WTC11 (cell line): ENCODE results near the gene NXN. TPM values are rescaled to one million over a fixed set of nuclear protein-coding genes. Genes with fewer than 3 reads are reported as not detected.

Source experiments
- FOXJ3 ChIP-seq: sonication (generic); formaldehyde crosslinking; IDR thresholded peaks from 2 replicates; pipeline ENCODE4 v1.9.0; 2021; ENCODE audit warnings: missing genetic modification reagents, mild to moderate bottlenecking, borderline replicate concordance
- FOXP1 ChIP-seq: sonication (generic); formaldehyde crosslinking; IDR thresholded peaks from 2 replicates; pipeline ENCODE4 v1.8.0; 2022; ENCODE audit warnings: missing genetic modification reagents, mild to moderate bottlenecking, moderate library complexity, borderline replicate concordance
- NFE2L1 ChIP-seq: sonication (generic); formaldehyde crosslinking; IDR thresholded peaks from 2 replicates; pipeline ENCODE4 v1.8.1; 2023; ENCODE audit warnings: missing genetic modification reagents
- NR3C1 ChIP-seq: sonication (generic); formaldehyde crosslinking; conservative IDR thresholded peaks from 2 replicates; pipeline ENCODE4 v1.8.1; 2023; ENCODE audit warnings: low read depth, mild to moderate bottlenecking, missing genetic modification reagents
- SMAD4 ChIP-seq: sonication (generic); formaldehyde crosslinking; IDR thresholded peaks from 2 replicates; pipeline ENCODE4 v1.8.0; 2022; ENCODE audit warnings: mild to moderate bottlenecking, missing genetic modification reagents
- TCF7 ChIP-seq: sonication (generic); formaldehyde crosslinking; IDR thresholded peaks from 2 replicates; pipeline ENCODE4 v1.8.0; 2022; ENCODE audit warnings: mild to moderate bottlenecking, low read depth, missing genetic modification reagents, moderate library complexity
- TEAD1 ChIP-seq: sonication (generic); formaldehyde crosslinking; IDR thresholded peaks from 2 replicates; pipeline ENCODE4 v1.8.0; 2022; ENCODE audit warnings: mild to moderate bottlenecking, missing genetic modification reagents
- ZNF317 ChIP-seq: sonication (generic); formaldehyde crosslinking; IDR thresholded peaks from 2 replicates; pipeline ENCODE4 v1.8.1; 2023; ENCODE audit warnings: low read depth, mild to moderate bottlenecking, moderate library complexity, missing genetic modification reagents, borderline replicate concordance
- total RNA-seq: library from RNA; stranded (reverse); gene quantifications from 3 replicates; pipeline ENCODE4 v1.2.3, GENCODE V29; 2021
- TF ChIP-seq, protein P1 (sequence below): sonication (generic); formaldehyde crosslinking; IDR thresholded peaks from 2 replicates; pipeline ENCODE4 v1.8.0; 2023; ENCODE audit warnings: mild to moderate bottlenecking, missing genetic modification reagents
- TF ChIP-seq, protein P2 (sequence below): fragments of 200-600 bp; IDR thresholded peaks from 2 replicates; pipeline ENCODE4 v1.8.0; 2022; ENCODE audit warnings: antibody characterized with exemption
- TF ChIP-seq, protein P3 (sequence below): fragments of 250-450 bp; sonication (Bioruptor Pico); IDR thresholded peaks from 2 replicates; pipeline ENCODE4 v1.9.0; 2021; ENCODE audit warnings: moderate library complexity, mild to moderate bottlenecking, inconsistent platforms, borderline replicate concordance
- TF ChIP-seq, protein P4 (sequence below): sonication (generic); formaldehyde crosslinking; IDR thresholded peaks from 2 replicates; pipeline ENCODE4 v1.8.0; 2023; ENCODE audit warnings: missing genetic modification reagents, mild to moderate bottlenecking, borderline replicate concordance
- TF ChIP-seq, protein P5 (sequence below): sonication (generic); formaldehyde crosslinking; IDR thresholded peaks from 2 replicates; pipeline ENCODE4 v1.8.0; 2022; ENCODE audit warnings: missing genetic modification reagents
- TF ChIP-seq, protein P6 (sequence below): sonication (generic); formaldehyde crosslinking; IDR thresholded peaks from 2 replicates; pipeline ENCODE4 v1.8.1; 2023; ENCODE audit warnings: mild to moderate bottlenecking, missing genetic modification reagents, moderate library complexity
- TF ChIP-seq, protein P7 (sequence below): fragments of 250-450 bp; sonication (Bioruptor Pico); IDR thresholded peaks from 2 replicates; pipeline ENCODE4 v1.9.0; 2021; ENCODE audit warnings: mild to moderate bottlenecking
- TF ChIP-seq, protein P8 (sequence below): sonication (generic); formaldehyde crosslinking; IDR thresholded peaks from 2 replicates; pipeline ENCODE4 v1.8.0; 2023; ENCODE audit warnings: missing genetic modification reagents

NXN gene
- total RNA-seq, 1 experiment from 2014 or later = 96.8 TPM

DNA sequence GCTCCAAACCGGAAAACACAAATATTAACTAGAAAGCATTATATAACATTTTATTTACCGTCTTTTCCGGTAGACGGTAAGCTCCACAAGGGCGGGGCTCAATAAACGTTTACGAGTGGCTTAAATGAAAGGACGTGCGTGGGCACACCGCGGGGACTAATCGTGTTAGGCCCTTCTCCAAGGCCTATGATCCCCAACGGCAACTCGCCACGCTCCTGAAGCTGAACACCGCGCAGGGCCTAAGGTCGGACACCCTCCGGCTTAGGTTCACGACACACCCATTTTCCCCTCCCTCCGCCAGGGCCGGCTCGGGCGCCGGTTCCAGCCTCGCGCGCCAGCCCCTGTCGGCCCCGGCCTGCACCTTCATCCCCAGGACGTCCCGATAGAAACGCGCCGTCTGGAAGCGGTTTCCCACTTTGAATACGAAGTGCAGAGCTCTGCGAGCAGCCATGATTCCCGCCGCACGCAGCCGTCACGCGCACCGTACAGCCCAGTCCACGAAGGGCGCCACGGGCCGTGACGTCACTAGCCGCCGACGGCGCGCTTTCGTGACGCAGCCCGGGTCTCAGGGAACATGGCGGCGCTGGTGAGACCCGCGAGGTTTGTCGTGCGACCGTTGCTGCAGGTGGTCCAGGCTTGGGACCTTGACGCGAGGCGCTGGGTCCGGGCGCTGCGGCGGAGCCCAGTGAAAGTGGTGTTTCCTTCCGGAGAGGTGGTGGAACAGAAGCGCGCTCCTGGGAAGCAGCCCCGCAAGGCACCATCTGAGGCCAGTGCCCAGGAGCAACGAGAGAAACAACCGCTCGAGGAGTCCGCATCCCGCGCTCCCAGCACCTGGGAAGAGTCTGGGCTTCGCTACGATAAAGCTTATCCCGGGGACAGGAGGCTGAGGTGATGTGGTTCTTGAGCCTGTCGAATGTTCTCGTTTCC, 197.5 kb downstream of the NXN start, which contains the start of the genes GLOD4 and MRM3 (continued):
- TF ChIP-seq, protein P1, sequence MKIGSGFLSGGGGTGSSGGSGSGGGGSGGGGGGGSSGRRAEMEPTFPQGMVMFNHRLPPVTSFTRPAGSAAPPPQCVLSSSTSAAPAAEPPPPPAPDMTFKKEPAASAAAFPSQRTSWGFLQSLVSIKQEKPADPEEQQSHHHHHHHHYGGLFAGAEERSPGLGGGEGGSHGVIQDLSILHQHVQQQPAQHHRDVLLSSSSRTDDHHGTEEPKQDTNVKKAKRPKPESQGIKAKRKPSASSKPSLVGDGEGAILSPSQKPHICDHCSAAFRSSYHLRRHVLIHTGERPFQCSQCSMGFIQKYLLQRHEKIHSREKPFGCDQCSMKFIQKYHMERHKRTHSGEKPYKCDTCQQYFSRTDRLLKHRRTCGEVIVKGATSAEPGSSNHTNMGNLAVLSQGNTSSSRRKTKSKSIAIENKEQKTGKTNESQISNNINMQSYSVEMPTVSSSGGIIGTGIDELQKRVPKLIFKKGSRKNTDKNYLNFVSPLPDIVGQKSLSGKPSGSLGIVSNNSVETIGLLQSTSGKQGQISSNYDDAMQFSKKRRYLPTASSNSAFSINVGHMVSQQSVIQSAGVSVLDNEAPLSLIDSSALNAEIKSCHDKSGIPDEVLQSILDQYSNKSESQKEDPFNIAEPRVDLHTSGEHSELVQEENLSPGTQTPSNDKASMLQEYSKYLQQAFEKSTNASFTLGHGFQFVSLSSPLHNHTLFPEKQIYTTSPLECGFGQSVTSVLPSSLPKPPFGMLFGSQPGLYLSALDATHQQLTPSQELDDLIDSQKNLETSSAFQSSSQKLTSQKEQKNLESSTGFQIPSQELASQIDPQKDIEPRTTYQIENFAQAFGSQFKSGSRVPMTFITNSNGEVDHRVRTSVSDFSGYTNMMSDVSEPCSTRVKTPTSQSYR = no peak
- TF ChIP-seq FOXP1 (CRISPR knock-in tag) (peak; percentile 93; the same call in 1 of the 2 replicates), FOXJ3 (CRISPR knock-in tag) (no peak), TEAD1 (CRISPR knock-in tag) (peak; percentile 87; the same call in 1 of the 2 replicates), TCF7 (CRISPR knock-in tag) (0 out of 2 replicates have a peak, but pooled peaks have one; percentile 43), ZNF317 (CRISPR knock-in tag) (no peak), SMAD4 (CRISPR knock-in tag) (no peak), NR3C1 (CRISPR knock-in tag) (0 out of 2 replicates have a peak, but pooled peaks have one; percentile 88), NFE2L1 (CRISPR knock-in tag) (peak; percentile 82)
- TF ChIP-seq, protein P2, sequence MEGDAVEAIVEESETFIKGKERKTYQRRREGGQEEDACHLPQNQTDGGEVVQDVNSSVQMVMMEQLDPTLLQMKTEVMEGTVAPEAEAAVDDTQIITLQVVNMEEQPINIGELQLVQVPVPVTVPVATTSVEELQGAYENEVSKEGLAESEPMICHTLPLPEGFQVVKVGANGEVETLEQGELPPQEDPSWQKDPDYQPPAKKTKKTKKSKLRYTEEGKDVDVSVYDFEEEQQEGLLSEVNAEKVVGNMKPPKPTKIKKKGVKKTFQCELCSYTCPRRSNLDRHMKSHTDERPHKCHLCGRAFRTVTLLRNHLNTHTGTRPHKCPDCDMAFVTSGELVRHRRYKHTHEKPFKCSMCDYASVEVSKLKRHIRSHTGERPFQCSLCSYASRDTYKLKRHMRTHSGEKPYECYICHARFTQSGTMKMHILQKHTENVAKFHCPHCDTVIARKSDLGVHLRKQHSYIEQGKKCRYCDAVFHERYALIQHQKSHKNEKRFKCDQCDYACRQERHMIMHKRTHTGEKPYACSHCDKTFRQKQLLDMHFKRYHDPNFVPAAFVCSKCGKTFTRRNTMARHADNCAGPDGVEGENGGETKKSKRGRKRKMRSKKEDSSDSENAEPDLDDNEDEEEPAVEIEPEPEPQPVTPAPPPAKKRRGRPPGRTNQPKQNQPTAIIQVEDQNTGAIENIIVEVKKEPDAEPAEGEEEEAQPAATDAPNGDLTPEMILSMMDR = no peak
- TF ChIP-seq, protein P3, sequence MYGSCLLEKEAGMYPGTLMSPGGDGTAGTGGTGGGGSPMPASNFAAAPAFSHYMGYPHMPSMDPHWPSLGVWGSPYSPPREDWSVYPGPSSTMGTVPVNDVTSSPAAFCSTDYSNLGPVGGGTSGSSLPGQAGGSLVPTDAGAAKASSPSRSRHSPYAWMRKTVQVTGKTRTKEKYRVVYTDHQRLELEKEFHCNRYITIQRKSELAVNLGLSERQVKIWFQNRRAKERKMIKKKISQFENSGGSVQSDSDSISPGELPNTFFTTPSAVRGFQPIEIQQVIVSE (CRISPR knock-in tag) = no peak
- TF ChIP-seq, protein P4, sequence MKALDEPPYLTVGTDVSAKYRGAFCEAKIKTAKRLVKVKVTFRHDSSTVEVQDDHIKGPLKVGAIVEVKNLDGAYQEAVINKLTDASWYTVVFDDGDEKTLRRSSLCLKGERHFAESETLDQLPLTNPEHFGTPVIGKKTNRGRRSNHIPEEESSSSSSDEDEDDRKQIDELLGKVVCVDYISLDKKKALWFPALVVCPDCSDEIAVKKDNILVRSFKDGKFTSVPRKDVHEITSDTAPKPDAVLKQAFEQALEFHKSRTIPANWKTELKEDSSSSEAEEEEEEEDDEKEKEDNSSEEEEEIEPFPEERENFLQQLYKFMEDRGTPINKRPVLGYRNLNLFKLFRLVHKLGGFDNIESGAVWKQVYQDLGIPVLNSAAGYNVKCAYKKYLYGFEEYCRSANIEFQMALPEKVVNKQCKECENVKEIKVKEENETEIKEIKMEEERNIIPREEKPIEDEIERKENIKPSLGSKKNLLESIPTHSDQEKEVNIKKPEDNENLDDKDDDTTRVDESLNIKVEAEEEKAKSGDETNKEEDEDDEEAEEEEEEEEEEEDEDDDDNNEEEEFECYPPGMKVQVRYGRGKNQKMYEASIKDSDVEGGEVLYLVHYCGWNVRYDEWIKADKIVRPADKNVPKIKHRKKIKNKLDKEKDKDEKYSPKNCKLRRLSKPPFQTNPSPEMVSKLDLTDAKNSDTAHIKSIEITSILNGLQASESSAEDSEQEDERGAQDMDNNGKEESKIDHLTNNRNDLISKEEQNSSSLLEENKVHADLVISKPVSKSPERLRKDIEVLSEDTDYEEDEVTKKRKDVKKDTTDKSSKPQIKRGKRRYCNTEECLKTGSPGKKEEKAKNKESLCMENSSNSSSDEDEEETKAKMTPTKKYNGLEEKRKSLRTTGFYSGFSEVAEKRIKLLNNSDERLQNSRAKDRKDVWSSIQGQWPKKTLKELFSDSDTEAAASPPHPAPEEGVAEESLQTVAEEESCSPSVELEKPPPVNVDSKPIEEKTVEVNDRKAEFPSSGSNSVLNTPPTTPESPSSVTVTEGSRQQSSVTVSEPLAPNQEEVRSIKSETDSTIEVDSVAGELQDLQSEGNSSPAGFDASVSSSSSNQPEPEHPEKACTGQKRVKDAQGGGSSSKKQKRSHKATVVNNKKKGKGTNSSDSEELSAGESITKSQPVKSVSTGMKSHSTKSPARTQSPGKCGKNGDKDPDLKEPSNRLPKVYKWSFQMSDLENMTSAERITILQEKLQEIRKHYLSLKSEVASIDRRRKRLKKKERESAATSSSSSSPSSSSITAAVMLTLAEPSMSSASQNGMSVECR (CRISPR knock-in tag) = peak; percentile 97
- TF ChIP-seq, protein P5, sequence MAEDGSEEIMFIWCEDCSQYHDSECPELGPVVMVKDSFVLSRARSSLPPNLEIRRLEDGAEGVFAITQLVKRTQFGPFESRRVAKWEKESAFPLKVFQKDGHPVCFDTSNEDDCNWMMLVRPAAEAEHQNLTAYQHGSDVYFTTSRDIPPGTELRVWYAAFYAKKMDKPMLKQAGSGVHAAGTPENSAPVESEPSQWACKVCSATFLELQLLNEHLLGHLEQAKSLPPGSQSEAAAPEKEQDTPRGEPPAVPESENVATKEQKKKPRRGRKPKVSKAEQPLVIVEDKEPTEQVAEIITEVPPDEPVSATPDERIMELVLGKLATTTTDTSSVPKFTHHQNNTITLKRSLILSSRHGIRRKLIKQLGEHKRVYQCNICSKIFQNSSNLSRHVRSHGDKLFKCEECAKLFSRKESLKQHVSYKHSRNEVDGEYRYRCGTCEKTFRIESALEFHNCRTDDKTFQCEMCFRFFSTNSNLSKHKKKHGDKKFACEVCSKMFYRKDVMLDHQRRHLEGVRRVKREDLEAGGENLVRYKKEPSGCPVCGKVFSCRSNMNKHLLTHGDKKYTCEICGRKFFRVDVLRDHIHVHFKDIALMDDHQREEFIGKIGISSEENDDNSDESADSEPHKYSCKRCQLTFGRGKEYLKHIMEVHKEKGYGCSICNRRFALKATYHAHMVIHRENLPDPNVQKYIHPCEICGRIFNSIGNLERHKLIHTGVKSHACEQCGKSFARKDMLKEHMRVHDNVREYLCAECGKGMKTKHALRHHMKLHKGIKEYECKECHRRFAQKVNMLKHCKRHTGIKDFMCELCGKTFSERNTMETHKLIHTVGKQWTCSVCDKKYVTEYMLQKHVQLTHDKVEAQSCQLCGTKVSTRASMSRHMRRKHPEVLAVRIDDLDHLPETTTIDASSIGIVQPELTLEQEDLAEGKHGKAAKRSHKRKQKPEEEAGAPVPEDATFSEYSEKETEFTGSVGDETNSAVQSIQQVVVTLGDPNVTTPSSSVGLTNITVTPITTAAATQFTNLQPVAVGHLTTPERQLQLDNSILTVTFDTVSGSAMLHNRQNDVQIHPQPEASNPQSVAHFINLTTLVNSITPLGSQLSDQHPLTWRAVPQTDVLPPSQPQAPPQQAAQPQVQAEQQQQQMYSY (CRISPR knock-in tag) = peak; percentile 42; the same call in 1 of the 2 replicates
- TF ChIP-seq, protein P6, sequence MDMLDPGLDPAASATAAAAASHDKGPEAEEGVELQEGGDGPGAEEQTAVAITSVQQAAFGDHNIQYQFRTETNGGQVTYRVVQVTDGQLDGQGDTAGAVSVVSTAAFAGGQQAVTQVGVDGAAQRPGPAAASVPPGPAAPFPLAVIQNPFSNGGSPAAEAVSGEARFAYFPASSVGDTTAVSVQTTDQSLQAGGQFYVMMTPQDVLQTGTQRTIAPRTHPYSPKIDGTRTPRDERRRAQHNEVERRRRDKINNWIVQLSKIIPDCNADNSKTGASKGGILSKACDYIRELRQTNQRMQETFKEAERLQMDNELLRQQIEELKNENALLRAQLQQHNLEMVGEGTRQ (CRISPR knock-in tag) = peak; percentile 82
- TF ChIP-seq, protein P7, sequence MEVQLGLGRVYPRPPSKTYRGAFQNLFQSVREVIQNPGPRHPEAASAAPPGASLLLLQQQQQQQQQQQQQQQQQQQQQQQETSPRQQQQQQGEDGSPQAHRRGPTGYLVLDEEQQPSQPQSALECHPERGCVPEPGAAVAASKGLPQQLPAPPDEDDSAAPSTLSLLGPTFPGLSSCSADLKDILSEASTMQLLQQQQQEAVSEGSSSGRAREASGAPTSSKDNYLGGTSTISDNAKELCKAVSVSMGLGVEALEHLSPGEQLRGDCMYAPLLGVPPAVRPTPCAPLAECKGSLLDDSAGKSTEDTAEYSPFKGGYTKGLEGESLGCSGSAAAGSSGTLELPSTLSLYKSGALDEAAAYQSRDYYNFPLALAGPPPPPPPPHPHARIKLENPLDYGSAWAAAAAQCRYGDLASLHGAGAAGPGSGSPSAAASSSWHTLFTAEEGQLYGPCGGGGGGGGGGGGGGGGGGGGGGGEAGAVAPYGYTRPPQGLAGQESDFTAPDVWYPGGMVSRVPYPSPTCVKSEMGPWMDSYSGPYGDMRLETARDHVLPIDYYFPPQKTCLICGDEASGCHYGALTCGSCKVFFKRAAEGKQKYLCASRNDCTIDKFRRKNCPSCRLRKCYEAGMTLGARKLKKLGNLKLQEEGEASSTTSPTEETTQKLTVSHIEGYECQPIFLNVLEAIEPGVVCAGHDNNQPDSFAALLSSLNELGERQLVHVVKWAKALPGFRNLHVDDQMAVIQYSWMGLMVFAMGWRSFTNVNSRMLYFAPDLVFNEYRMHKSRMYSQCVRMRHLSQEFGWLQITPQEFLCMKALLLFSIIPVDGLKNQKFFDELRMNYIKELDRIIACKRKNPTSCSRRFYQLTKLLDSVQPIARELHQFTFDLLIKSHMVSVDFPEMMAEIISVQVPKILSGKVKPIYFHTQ = no peak
- TF ChIP-seq, protein P8, sequence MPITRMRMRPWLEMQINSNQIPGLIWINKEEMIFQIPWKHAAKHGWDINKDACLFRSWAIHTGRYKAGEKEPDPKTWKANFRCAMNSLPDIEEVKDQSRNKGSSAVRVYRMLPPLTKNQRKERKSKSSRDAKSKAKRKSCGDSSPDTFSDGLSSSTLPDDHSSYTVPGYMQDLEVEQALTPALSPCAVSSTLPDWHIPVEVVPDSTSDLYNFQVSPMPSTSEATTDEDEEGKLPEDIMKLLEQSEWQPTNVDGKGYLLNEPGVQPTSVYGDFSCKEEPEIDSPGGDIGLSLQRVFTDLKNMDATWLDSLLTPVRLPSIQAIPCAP = peak; percentile 52; the same call in 1 of the 2 replicates
